IPS-20b (cell line): ENCODE measurements around the gene LGI4.
"Not testable (repeated sequence)": the region's sequence is repeated elsewhere in the genome, so short reads cannot be mapped to it uniquely, and the experiment has no call there.

ENCODE experiments used
- H3K27ac ChIP-seq: one replicate; pipeline ENCODE4 v1.5.1; 2013; ENCODE audit warnings: low read length
- H3K27me3 ChIP-seq: 2 replicates; pipeline ENCODE4 v1.6.1; 2013; ENCODE audit warnings: mild to moderate bottlenecking, low read length, inconsistent platforms; ENCODE audit not compliant: insufficient read depth
- H3K36me3 ChIP-seq: 2 replicates; pipeline ENCODE4 v1.6.1; 2013; ENCODE audit warnings: low read depth, mild to moderate bottlenecking, inconsistent platforms, low read length, moderate library complexity; ENCODE audit not compliant: insufficient read depth
- H3K4me1 ChIP-seq: 2 replicates; pipeline ENCODE4 v1.6.1; 2013; ENCODE audit warnings: mild to moderate bottlenecking, control low read depth, inconsistent platforms, low read length, moderate library complexity; ENCODE audit not compliant: insufficient read depth
- H3K4me3 ChIP-seq: 2 replicates; pipeline ENCODE4 v1.5.1; 2013; ENCODE audit warnings: mild to moderate bottlenecking, low read length, inconsistent platforms
- H3K9ac ChIP-seq: 2 replicates; pipeline ENCODE4 v1.6.1; 2013; ENCODE audit warnings: low read depth, mild to moderate bottlenecking, inconsistent platforms, low read length, moderate library complexity
- H3K9me3 ChIP-seq: 2 replicates; pipeline ENCODE4 v1.6.1; 2013; ENCODE audit warnings: mild to moderate bottlenecking, low read depth, low read length, inconsistent platforms; ENCODE audit not compliant: insufficient read depth

LGI4 gene

DNA sequence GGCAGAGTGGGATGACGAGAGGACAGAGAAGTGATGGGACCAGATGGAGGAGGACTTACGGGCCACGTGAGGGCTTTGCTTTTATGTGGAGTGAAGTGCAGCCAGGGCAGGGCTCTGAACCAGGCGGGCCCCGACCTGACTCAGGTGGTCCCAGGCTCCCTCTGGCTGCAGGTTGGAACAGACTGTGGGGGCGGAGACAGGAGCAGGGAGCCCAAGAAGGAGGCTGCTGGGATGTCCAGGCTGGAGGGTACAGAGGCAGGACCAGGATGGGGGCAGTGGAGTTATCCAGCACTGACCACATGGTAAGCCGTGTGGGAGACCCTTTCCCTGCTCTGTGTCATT is 21.8 kb upstream of the LGI4 start:
- Histone ChIP-seq H3K4me1 (peaks cover 7% of the 10 kb centered on the region; the same call in 1 of the 2 replicates), H3K9me3 (peaks cover 6% of the 10 kb centered on the region; the same call in 1 of the 2 replicates), H3K27me3 (peaks cover 31% of the 10 kb centered on the region), H3K27ac (no peak overlapping the region), H3K36me3 (peaks cover 45% of the 10 kb centered on the region), H3K4me3 (no peak overlapping the region), H3K9ac (no peak overlapping the region)

- Histone ChIP-seq H3K36me3 (peaks cover 40% of the 10 kb centered on the region), H3K4me3 (peak overlapping the region; percentile 80), H3K27me3 (peaks cover 31% of the 10 kb centered on the region), H3K4me1 (peaks cover 12% of the 10 kb centered on the region; the same call in 1 of the 2 replicates), H3K9me3 (peaks cover 3% of the 10 kb centered on the region; the same call in 1 of the 2 replicates), H3K9ac (peak overlapping the region; percentile 72; the same call in 1 of the 2 replicates), H3K27ac (no peak overlapping the region)
Measured at GRCh38 chr19:35155981-35156672, 21.3 kb upstream of the LGI4 start.

GRCh38 chr19:35155441-35155840 is 20.6 kb upstream of the LGI4 start:
- H3K36me3 ChIP-seq = peaks cover 34% of the 10 kb centered on the region
- H3K4me1 ChIP-seq = peaks cover 14% of the 10 kb centered on the region; the same call in 1 of the 2 replicates
- peak overlapping the region; percentile 72; the same call in 1 of the 2 replicates for H3K9ac ChIP-seq
- peaks cover 31% of the 10 kb centered on the region for H3K27me3 ChIP-seq
- no peaks in the 10 kb centered on the region for H3K9me3 ChIP-seq
- peak overlapping the region; percentile 80 for H3K4me3 ChIP-seq
- H3K27ac ChIP-seq = no peak overlapping the region

DNA sequence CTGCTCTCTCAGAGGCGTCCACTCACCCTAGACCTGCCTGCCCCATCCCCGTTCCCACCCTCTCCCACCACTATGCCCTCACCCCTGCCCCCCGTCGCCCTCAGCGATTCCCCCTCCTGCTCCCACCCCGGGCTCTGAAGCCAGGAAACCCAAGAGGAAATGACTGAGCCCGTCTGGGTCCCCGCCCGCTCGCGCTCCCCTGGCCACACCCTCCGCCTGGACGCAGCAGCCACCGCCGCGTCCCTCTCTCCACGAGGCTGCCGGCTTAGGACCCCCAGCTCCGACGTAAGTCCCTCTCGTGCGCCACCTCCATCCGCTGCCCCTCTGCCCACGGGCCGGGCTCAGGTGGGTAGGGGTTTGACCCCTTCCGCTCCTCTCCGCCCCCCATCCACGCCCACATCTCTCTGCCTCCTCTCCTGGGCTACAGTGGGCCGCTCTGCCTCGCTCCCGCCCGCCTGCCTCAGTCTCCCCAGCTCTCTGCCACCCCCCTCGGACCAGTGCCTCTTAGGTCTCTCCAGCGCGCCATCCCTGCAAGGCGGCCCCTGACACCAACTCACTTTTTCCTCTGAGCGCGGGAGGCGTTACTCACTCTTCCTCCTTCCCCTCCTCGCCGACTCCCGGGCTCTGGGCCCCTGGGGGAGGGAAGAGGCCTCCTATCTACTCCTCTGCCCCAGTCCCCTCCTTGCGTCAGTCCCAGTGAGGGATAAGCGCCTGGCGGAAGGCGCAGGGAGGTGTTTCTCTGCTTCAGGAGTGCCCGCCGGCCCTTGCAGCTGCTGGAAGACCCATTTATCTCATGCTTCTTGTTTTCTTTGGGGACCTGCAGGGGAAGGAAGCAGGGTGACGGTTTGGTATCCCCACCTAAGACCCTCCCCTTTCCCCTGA is 19.9 kb upstream of the LGI4 start, which contains the start of gene FXYD5:
Gene FXYD5, plus strand, starts transcription at position 211 of the 882 bp plus-strand sequence. CDS start 816 bp downstream, outside the sequence.
- Histone ChIP-seq H3K4me3 (peak within 1 kb of the TSS; percentile 80), H3K9me3 (no peaks in the 10 kb centered on the region), H3K36me3 (peaks cover 31% of the 10 kb centered on the region), H3K27me3 (peaks cover 31% of the 10 kb centered on the region), H3K9ac (peak within 1 kb of the TSS; percentile 72), H3K4me1 (peaks cover 14% of the 10 kb centered on the region; the same call in 1 of the 2 replicates), H3K27ac (peak within 1 kb of the TSS; percentile 33)

GRCh38 chr19:35153701-35154524 is 19.1 kb upstream of the LGI4 start:
- Histone ChIP-seq H3K27me3 (peaks cover 31% of the 10 kb centered on the region), H3K4me3 (peak overlapping the region; percentile 80), H3K9me3 (no peaks in the 10 kb centered on the region), H3K36me3 (peaks cover 22% of the 10 kb centered on the region), H3K9ac (peak overlapping the region; percentile 72; the same call in 1 of the 2 replicates), H3K4me1 (peaks cover 14% of the 10 kb centered on the region; the same call in 1 of the 2 replicates), H3K27ac (no peak overlapping the region)

DNA sequence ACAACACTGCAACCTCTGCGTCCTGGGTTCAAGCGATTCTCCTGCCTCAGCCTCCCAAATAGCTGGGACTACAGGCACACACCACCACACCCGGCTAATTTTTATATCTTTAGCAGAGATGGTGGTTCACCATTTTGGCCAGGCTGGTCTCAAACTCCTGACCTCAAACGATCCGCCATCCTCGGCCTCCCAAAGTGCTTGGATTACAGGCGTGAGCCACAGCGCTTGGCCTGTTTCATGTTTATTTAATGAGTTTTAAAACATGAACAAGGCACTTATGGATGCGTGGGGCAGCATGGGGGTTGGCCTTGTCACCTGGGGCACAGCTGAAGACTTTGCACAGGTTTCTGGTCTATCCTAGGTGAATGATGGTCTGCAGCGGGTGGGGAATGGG is 18.3 kb upstream of the LGI4 start:
- not testable (repeated sequence) for H3K4me3 ChIP-seq, H3K9me3 ChIP-seq, H3K9ac ChIP-seq, H3K27ac ChIP-seq
- peaks cover 14% of the 10 kb centered on the region; the same call in 1 of the 2 replicates for H3K4me1 ChIP-seq
- H3K36me3 ChIP-seq = peaks cover 14% of the 10 kb centered on the region
- peaks cover 31% of the 10 kb centered on the region for H3K27me3 ChIP-seq

DNA sequence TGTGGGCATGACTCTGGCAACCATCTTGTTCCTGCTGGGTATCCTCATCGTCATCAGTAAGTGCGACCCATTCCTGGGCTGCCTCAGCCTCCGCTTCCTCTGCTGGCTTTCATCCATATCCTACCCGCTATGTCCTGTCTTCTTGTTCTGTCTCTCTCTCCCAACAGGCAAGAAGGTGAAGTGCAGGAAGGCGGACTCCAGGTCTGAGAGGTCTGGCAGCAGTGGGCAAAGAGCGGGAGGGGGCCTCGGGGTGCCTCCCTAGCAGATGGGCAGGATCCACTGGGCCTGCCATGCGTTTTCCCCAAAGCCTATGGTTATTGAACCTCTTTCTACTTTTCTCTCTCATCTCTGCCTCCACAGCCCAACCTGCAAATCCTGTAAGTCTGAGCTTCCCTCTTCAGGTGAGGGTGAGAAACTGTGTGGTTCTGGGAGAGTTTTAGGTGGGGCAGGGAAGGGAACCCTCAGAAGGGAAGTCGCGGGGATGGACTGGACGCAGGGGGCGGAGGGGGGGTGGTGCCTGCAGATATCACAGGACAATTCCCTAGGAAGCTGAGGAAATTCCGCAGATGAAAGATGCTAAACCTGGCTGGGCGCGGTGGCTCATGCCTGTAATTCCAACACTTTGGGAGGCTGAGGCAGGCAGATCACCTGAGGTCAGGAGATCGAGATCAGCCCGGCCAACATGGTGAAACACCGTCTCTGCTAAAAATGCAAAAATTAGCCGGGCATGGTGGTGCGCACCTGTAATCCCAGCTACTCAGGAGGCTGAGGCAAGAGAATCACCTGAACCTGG is 16.6 kb upstream of the LGI4 start:
- H3K27ac ChIP-seq = no peak overlapping the region

DNA sequence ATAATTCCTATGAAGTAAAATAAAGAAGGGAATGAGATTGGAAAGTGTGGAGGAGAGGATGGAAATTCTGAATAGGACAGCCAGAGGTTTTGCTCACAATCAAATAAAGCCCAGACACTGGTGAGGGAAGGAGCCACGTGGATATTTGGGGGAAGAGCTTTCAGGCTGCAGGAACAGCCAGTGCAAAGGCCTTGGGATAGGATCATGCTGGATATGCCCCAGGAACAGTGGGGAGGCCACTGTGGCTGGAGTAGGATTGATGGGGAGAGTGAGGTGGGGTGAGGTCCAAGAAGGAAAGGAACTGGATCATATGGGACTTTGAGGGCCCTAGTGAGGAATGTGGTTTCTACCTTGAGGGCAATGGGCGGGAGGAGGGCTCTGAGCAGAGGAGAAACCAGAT is 15.6 kb upstream of the LGI4 start:
- H3K4me3 ChIP-seq = no peak overlapping the region
- H3K9ac ChIP-seq = no peak overlapping the region
- no peaks in the 10 kb centered on the region for H3K9me3 ChIP-seq
- H3K27ac ChIP-seq = no peak overlapping the region
- H3K36me3 ChIP-seq = no peaks in the 10 kb centered on the region
- H3K27me3 ChIP-seq = peaks cover 25% of the 10 kb centered on the region
- peaks cover 10% of the 10 kb centered on the region; the same call in 1 of the 2 replicates for H3K4me1 ChIP-seq

More for the DNA sequence above, 16.6 kb upstream of the LGI4 start:
- Histone ChIP-seq H3K4me1 (peaks cover 14% of the 10 kb centered on the region; the same call in 1 of the 2 replicates), H3K27me3 (peaks cover 31% of the 10 kb centered on the region), H3K9ac (no peak overlapping the region), H3K4me3 (no peak overlapping the region), H3K9me3 (no peaks in the 10 kb centered on the region), H3K36me3 (no peaks in the 10 kb centered on the region)

- H3K27me3 ChIP-seq = peaks cover 22% of the 10 kb centered on the region
Measured at GRCh38 chr19:35149463-35149862, 14.6 kb upstream of the LGI4 start.

DNA sequence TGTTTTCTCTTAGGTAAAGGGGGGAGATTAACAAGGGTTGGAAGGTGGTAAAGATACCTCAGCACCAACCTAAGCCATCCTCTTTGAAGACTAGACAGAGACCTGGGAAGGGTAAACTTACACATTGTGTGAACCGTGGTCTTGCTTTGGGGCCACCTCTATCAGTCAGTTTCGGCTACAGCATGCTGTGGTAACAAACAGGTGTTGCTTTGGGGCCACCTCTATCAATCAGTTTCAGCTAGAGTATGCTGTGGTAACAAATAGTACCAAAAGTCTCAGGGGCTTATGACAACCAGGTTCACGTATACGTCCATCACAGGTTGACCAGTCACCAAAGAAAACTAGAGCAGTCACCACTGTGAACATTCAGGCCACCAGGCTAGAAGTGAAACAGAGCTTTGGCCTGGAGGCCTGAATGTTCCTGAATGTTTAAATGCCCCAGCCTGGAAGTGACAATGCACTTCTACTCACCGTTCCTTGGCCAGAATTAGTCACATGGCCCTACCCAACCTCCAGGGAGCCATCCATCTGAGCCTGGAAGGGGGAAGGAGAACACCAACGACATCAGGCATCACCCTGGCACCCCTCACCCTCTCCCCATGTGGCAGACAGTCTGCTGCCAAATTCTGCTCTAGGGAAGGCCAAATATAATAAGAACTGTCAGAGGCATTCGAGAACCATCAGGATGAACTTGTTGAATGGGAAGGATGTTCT is 12.0 kb upstream of the LGI4 start:
- Histone ChIP-seq H3K4me3 (no peak overlapping the region), H3K27ac (no peak overlapping the region), H3K9ac (no peak overlapping the region), H3K36me3 (no peaks in the 10 kb centered on the region), H3K4me1 (peaks cover 20% of the 10 kb centered on the region; the same call in 1 of the 2 replicates), H3K9me3 (no peaks in the 10 kb centered on the region), H3K27me3 (peaks cover 28% of the 10 kb centered on the region)

More at GRCh38 chr19:35149463-35149862, 14.6 kb upstream of the LGI4 start:
- Histone ChIP-seq H3K4me1 (peaks cover 16% of the 10 kb centered on the region; the same call in 1 of the 2 replicates), H3K9ac (no peak overlapping the region), H3K4me3 (no peak overlapping the region), H3K36me3 (no peaks in the 10 kb centered on the region), H3K27ac (no peak overlapping the region), H3K9me3 (no peaks in the 10 kb centered on the region)
